H9 (cell line): ENCODE results near the gene CEP63. TPM values are rescaled to one million over a fixed set of nuclear protein-coding genes. Genes with fewer than 3 reads are reported as not detected.

Experiments
- DNase-seq: peaks from one replicate; pipeline ENCODE4 v3.0.0-alpha.2; 2017
- H2AFZ ChIP-seq: one replicate; pipeline ENCODE4 v1.6.1; 2013; ENCODE audit warnings: mild to moderate bottlenecking, low read length, control low read depth, moderate library complexity
- H2AK5ac ChIP-seq: 2 replicates; pipeline ENCODE4 v1.6.1; 2013; ENCODE audit warnings: low read length, control low read depth, mixed read lengths; ENCODE audit not compliant: insufficient read length
- H2BK120ac ChIP-seq: one replicate; pipeline ENCODE4 v1.6.1; 2013; ENCODE audit warnings: low read depth, mild to moderate bottlenecking, low read length, control low read depth, inconsistent platforms; ENCODE audit not compliant: poor library complexity, severe bottlenecking
- H2BK12ac ChIP-seq: 2 replicates; pipeline ENCODE4 v1.6.1; 2013; ENCODE audit warnings: low read length, control low read depth, mixed read lengths, low read depth; ENCODE audit not compliant: insufficient read length
- H2BK15ac ChIP-seq: 2 replicates; pipeline ENCODE4 v1.6.1; 2013; ENCODE audit warnings: low read depth, low read length, control low read depth
- H2BK20ac ChIP-seq: one replicate; pipeline ENCODE4 v1.6.1; 2013; ENCODE audit warnings: low read depth, mild to moderate bottlenecking, low read length, control low read depth, inconsistent platforms; ENCODE audit not compliant: poor library complexity, severe bottlenecking
- H2BK5ac ChIP-seq: 2 replicates; pipeline ENCODE4 v1.6.1; 2013; ENCODE audit warnings: low read length, control low read depth, mixed read lengths; ENCODE audit not compliant: insufficient read length
- H3K14ac ChIP-seq: 2 replicates; pipeline ENCODE4 v1.6.1; 2013; ENCODE audit warnings: low read length, control low read depth; ENCODE audit not compliant: insufficient read depth
- H3K18ac ChIP-seq: 2 replicates; pipeline ENCODE4 v1.6.1; 2013; ENCODE audit warnings: low read depth, mild to moderate bottlenecking, mixed read lengths, low read length, control low read depth; ENCODE audit not compliant: insufficient read length
- H3K23ac ChIP-seq: 2 replicates; pipeline ENCODE4 v1.6.1; 2013; ENCODE audit warnings: low read length, control low read depth, mixed read lengths, low read depth; ENCODE audit not compliant: insufficient read length
- H3K23me2 ChIP-seq: 2 replicates; pipeline ENCODE4 v1.6.1; 2013; ENCODE audit warnings: low read depth, mild to moderate bottlenecking, mixed read lengths, low read length, control low read depth; ENCODE audit not compliant: insufficient read length, poor library complexity, severe bottlenecking
- H3K27ac ChIP-seq: 2 replicates; pipeline ENCODE4 v1.5.1; 2013; ENCODE audit warnings: low read length, control low read depth, mixed read lengths, low read depth; ENCODE audit not compliant: insufficient read length
- H3K27me3 ChIP-seq: 2 replicates; pipeline ENCODE4 v1.6.1; 2013; ENCODE audit warnings: low read length, control low read depth, inconsistent platforms; ENCODE audit not compliant: insufficient read depth
- H3K4ac ChIP-seq: 2 replicates; pipeline ENCODE4 v1.6.1; 2013; ENCODE audit warnings: low read depth, mild to moderate bottlenecking, control low read depth, inconsistent platforms, low read length, moderate library complexity
- H3K4me1 ChIP-seq: 2 replicates; pipeline ENCODE4 v1.6.1; 2013; ENCODE audit warnings: low read length, control low read depth, inconsistent platforms; ENCODE audit not compliant: insufficient read depth
- H3K4me2 ChIP-seq: 2 replicates; pipeline ENCODE4 v1.6.1; 2013; ENCODE audit warnings: low read length, control low read depth, mixed read lengths; ENCODE audit not compliant: insufficient read length, insufficient read depth
- H3K56ac ChIP-seq: 2 replicates; pipeline ENCODE4 v1.6.1; 2013; ENCODE audit warnings: low read depth, mild to moderate bottlenecking, mixed read lengths, low read length, control low read depth; ENCODE audit not compliant: insufficient read length
- H3K79me1 ChIP-seq: 2 replicates; pipeline ENCODE4 v1.6.1; 2013; ENCODE audit warnings: low read depth, mild to moderate bottlenecking, moderate library complexity, low read length, control low read depth, inconsistent platforms; ENCODE audit not compliant: insufficient read depth, poor library complexity, severe bottlenecking
- H3K79me2 ChIP-seq: 2 replicates; pipeline ENCODE4 v1.6.1; 2013; ENCODE audit warnings: low read length, control low read depth, inconsistent platforms; ENCODE audit not compliant: insufficient read depth
- H3K9ac ChIP-seq: 2 replicates; pipeline ENCODE4 v1.6.1; 2013; ENCODE audit warnings: low read length, control low read depth, mixed read lengths; ENCODE audit not compliant: insufficient read length; ENCODE audit errors: extremely low read depth
- H3K9me3 ChIP-seq: one replicate; pipeline ENCODE4 v1.6.1; 2013; ENCODE audit warnings: low read depth, low read length, inconsistent platforms; ENCODE audit not compliant: control insufficient read depth
- H3T11ph ChIP-seq: one replicate; pipeline ENCODE4 v1.6.1; 2013; ENCODE audit warnings: mild to moderate bottlenecking, low read length, control low read depth, inconsistent platforms
- H4K20me1 ChIP-seq: one replicate; pipeline ENCODE4 v1.6.1; 2013; ENCODE audit not compliant: control insufficient read depth, insufficient read length, insufficient read depth
- H4K5ac ChIP-seq: 2 replicates; pipeline ENCODE4 v1.6.1; 2013; ENCODE audit warnings: low read depth, mild to moderate bottlenecking, mixed read lengths, low read length, control low read depth; ENCODE audit not compliant: insufficient read length
- H4K8ac ChIP-seq: replicated peaks from 2 replicates; pipeline ENCODE4 v1.6.1; 2013; ENCODE audit warnings: low read length, control low read depth, mixed read lengths, low read depth; ENCODE audit not compliant: insufficient read length
- H4K91ac ChIP-seq: 2 replicates; pipeline ENCODE4 v1.6.1; 2013; ENCODE audit warnings: low read depth, mild to moderate bottlenecking, moderate library complexity, mixed read lengths, low read length, control low read depth; ENCODE audit not compliant: insufficient read length
- H3K27ac Mint-ChIP-seq, 3 experiments: 2 replicates in 2 of 3; 3 replicates in 1 of 3; pipeline ENCODE4 v1.8.0; 2020 to 2021; ENCODE audit warnings: mixed read lengths in 3 of 3, mild to moderate bottlenecking in 1 of 3, moderate library complexity in 1 of 3
- H3K27me3 Mint-ChIP-seq: 2 replicates; pipeline ENCODE4 v1.8.0; 2021; ENCODE audit warnings: low read depth, mild to moderate bottlenecking, moderate library complexity, mixed read lengths
- H3K36me3 Mint-ChIP-seq, 3 experiments: 2 replicates in 2 of 3; 3 replicates in 1 of 3; pipeline ENCODE4 v1.8.0; 2020 to 2021; ENCODE audit warnings: low read depth in 3 of 3, mixed read lengths in 3 of 3; ENCODE audit not compliant: insufficient read depth in 1 of 3
- H3K4me1 Mint-ChIP-seq, 2 experiments: 2 replicates each; pipeline ENCODE4 v1.8.0; 2020; ENCODE audit warnings: mixed read lengths in 2 of 2
- H3K4me3 Mint-ChIP-seq, 2 experiments: 2 replicates in 1 of 2; 3 replicates in 1 of 2; pipeline ENCODE4 v1.8.0; 2020 to 2021; ENCODE audit warnings: mild to moderate bottlenecking in 2 of 2, mixed read lengths in 2 of 2, moderate library complexity in 1 of 2
- H3K9me3 Mint-ChIP-seq, 2 experiments: 2 replicates in 1 of 2; 3 replicates in 1 of 2; pipeline ENCODE4 v1.8.0; 2020; ENCODE audit warnings: mild to moderate bottlenecking in 2 of 2, mixed read lengths in 2 of 2, moderate library complexity in 1 of 2
- WGBS: extraction: QIAGEN DNeasy Blood & Tissue Kit; methylation state at CpG from one replicate; pipeline ENCODE4 v1.1.7; 2013; ENCODE audit warnings: missing lambda C conversion rate, low lambda C conversion rate, mixed read lengths; ENCODE audit not compliant: insufficient read length; ENCODE audit errors: extremely low coverage; 5-methylcytosine and 5-hydroxymethylcytosine counted together
- total RNA-seq: library from RNA; stranded (reverse); gene quantifications from 2 replicates; pipeline ENCODE4 v1.2.1, GENCODE V29; 2021
- TF ChIP-seq, protein P1 (sequence below): fragments of 200-600 bp; sonication (generic); conservative IDR thresholded peaks from 3 replicates; pipeline ENCODE4 v1.8.0; 2021; ENCODE audit warnings: antibody characterized with exemption, mild to moderate bottlenecking

Gene CEP63
- total RNA-seq, 1 experiment from 2014 or later: 16.2 TPM

- Histone ChIP-seq H3K4me2 (no peak overlapping the region), H3K27ac (no peak overlapping the region), H3T11ph (no peak overlapping the region), H2AK5ac (no peak overlapping the region), H3K27me3 (no peaks in the 10 kb centered on the region), H3K79me2 (no peaks in the 10 kb centered on the region), H2BK15ac (no peak overlapping the region), H4K5ac (no peak overlapping the region), H2BK20ac (no peak overlapping the region), H3K9ac (no peak overlapping the region), H2AFZ (no peak overlapping the region), H3K56ac (no peak overlapping the region), H2BK120ac (no peak overlapping the region), H3K14ac (no peak overlapping the region), H3K9me3 (no peaks in the 10 kb centered on the region), H3K23me2 (peaks cover 3% of the 10 kb centered on the region), H2BK5ac (no peak overlapping the region), H3K79me1 (no peaks in the 10 kb centered on the region), H3K4me1 (peaks cover 9% of the 10 kb centered on the region; the same call in 1 of the 2 replicates), H3K4ac (no peak overlapping the region), H4K8ac (no peak overlapping the region), H4K91ac (no peak overlapping the region), H2BK12ac (no peak overlapping the region), H4K20me1 (no peaks in the 10 kb centered on the region), H3K23ac (no peak overlapping the region), H3K18ac (no peak overlapping the region)
- DNase-seq: no peak
- Mint-ChIP-seq H3K9me3 (no peaks in the 10 kb centered on the region), H3K27ac (no peak overlapping the region), H3K36me3 (no peaks in the 10 kb centered on the region), H3K4me1 (peaks cover 30 to 37% of the 10 kb centered on the region in 2 experiments), H3K27me3 (no peaks in the 10 kb centered on the region; the same call in 1 of the 2 replicates), H3K4me3 (no peak overlapping the region)
- TF ChIP-seq, protein P1, sequence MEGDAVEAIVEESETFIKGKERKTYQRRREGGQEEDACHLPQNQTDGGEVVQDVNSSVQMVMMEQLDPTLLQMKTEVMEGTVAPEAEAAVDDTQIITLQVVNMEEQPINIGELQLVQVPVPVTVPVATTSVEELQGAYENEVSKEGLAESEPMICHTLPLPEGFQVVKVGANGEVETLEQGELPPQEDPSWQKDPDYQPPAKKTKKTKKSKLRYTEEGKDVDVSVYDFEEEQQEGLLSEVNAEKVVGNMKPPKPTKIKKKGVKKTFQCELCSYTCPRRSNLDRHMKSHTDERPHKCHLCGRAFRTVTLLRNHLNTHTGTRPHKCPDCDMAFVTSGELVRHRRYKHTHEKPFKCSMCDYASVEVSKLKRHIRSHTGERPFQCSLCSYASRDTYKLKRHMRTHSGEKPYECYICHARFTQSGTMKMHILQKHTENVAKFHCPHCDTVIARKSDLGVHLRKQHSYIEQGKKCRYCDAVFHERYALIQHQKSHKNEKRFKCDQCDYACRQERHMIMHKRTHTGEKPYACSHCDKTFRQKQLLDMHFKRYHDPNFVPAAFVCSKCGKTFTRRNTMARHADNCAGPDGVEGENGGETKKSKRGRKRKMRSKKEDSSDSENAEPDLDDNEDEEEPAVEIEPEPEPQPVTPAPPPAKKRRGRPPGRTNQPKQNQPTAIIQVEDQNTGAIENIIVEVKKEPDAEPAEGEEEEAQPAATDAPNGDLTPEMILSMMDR: no peak
- no CpG with 5 or more reads among the region's 2 CpGs for WGBS
These were observed 24.9 kb upstream of the CEP63 start for GRCh38 chr3:134460965-134461364.
